ENCODE data around the gene NTSR2.
"Not testable (repeated sequence)": the region's sequence is repeated elsewhere in the genome, so short reads cannot be mapped to it uniquely, and the experiment has no call there.

The NTSR2 gene

DNA sequence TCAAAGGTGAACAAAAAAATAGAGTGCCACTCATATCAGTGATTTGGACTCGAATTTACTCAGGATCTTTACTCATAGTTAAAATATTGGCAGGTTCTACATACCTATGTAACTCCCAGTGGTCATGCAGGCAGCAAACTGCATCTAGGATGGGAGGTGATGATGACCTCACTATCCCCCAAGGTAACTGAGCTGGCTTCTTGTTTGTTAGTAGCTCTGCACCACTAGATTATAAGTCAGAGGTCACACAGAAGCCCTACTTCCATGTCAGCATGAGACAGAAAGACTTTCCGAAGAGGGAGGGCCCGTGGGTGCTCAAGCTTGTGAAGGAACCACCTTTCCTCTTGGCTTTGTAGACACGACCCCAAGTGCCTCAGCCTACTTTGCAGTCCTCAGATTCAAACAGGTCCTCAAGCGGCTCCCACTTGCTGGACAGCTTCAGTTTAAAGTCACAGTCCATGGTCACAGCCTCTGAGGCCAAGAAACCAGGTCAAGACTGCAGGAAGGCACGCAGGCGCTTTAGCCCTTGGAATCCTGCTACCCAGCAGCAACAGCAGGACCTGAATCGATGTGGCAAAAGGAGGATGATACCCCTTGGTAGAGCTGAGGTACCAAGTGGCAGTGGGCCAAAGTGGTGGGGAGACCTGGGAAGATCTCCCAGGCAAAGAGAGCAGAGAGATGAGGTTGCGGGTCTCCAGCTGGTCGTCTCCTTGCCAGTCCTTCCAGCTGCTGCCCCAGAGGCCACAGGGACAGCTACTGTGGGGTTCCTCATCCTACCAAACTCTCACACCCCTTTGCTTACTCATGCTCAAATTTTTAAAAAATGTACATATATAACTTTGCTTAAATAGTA, 4.3 kb downstream of the NTSR2 start:
- ChIA-PET POLR2A (no interaction called here), CTCF (interaction anchor here (0.6 to 1.6 kb wide), 3 partner anchors 15 to 27 kb away, joined by 4 to 7 read pairs (median 6); no protein-coding TSS in a partner anchor)
- TF ChIP-seq, protein P1, sequence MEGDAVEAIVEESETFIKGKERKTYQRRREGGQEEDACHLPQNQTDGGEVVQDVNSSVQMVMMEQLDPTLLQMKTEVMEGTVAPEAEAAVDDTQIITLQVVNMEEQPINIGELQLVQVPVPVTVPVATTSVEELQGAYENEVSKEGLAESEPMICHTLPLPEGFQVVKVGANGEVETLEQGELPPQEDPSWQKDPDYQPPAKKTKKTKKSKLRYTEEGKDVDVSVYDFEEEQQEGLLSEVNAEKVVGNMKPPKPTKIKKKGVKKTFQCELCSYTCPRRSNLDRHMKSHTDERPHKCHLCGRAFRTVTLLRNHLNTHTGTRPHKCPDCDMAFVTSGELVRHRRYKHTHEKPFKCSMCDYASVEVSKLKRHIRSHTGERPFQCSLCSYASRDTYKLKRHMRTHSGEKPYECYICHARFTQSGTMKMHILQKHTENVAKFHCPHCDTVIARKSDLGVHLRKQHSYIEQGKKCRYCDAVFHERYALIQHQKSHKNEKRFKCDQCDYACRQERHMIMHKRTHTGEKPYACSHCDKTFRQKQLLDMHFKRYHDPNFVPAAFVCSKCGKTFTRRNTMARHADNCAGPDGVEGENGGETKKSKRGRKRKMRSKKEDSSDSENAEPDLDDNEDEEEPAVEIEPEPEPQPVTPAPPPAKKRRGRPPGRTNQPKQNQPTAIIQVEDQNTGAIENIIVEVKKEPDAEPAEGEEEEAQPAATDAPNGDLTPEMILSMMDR (IDR thresholded peaks at IDR 0.05; ENCODE audit: insufficient read depth, low read length, missing control alignments): no peak
- DNase-seq (ENCODE audit: low read depth, low spot score): no peak
- H3K4me3 ChIP-seq (ENCODE audit: low read depth, low read length): no peak overlapping the region

DNA sequence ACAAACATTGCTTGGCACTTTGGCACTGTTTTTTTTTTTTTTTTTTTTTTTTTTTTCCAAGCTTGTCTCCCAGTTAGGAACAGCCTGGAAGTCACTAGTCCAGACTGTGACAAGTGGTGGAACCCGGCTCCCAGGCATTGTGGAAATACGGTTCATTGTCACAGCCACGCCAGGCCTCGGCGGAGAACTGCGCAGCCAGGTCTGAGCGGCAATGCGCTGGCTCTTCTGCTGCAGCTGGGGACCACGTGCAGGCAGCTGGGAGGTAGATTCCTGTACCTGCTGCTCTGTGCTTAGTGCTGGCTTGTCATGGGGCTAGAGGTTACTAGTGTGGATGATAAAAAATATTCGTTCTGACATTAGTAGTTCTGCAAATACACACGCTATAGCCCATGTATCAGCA, 5.0 kb downstream of the NTSR2 start:
- POLR2A ChIA-PET: no interaction called here
- DNase-seq (ENCODE audit: low read depth, low spot score): no peak
- CTCF ChIA-PET: interaction anchor here (1.1 to 1.6 kb wide), 2 partner anchors 15 to 23 kb away, joined by 6 to 7 read pairs; no protein-coding TSS in a partner anchor
- TF ChIP-seq, protein P1 (IDR thresholded peaks at IDR 0.05; ENCODE audit: insufficient read depth, low read length, missing control alignments): no peak
- no peak overlapping the region for H3K4me3 ChIP-seq (ENCODE audit: low read depth, low read length)

DNA sequence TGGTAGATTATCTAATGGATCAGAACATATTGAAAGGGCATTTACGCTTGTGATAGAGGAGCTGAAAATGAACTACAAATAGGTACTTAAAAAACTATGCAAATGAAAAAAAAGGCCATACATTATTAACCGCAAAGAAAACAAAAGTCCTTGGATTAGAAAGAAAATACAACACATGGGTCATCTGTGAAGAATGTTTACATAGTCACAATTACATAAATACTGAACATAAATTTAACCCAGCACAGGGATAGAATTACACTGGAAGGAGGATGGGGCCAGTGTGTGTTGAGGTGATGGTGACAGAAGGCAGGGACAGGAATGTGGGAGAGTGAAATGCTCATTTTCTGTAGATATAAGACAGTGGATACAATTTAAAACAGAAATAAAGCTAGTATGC, 6.6 kb downstream of the NTSR2 start:
- CTCF ChIA-PET: interaction anchor here (0.6 to 0.9 kb wide), 3 partner anchors 18 to 80 kb away, joined by 3 read pairs; no protein-coding TSS in a partner anchor

DNA sequence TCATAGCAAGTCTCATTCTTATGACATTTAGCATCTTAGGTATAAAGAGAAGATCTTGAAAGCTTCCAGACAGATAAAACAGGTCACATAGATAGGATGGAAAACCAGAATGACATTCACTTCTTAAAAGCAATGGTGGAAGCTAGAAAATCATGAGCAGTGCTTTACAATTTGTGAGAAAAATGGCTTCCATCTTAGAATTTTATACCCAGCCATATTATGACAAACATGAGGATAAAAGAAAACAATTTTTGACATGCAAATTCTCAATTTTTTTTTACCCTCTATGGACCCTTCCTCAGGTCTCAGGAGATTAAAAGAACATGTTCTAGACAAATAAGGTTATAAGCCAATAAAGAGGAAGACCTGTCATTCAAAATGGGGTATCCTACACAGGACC, 7.1 kb downstream of the NTSR2 start:
- TF ChIP-seq, protein P1 (IDR thresholded peaks at IDR 0.05; ENCODE audit: insufficient read depth, low read length, missing control alignments): no peak
- DNase-seq (ENCODE audit: low read depth, low spot score): no peak
- ChIA-PET CTCF (interaction anchor here (0.6 to 0.9 kb wide), 3 partner anchors 19 to 80 kb away, joined by 3 read pairs; no protein-coding TSS in a partner anchor), POLR2A (no interaction called here)
- no peak overlapping the region for H3K4me3 ChIP-seq (ENCODE audit: low read depth, low read length)

More for the DNA sequence above, 6.6 kb downstream of the NTSR2 start:
- DNase-seq (ENCODE audit: low read depth, low spot score): no peak
- POLR2A ChIA-PET: no interaction called here
- H3K4me3 ChIP-seq (ENCODE audit: low read depth, low read length): no peak overlapping the region
- TF ChIP-seq, protein P1 (IDR thresholded peaks at IDR 0.05; ENCODE audit: insufficient read depth, low read length, missing control alignments): no peak

DNA sequence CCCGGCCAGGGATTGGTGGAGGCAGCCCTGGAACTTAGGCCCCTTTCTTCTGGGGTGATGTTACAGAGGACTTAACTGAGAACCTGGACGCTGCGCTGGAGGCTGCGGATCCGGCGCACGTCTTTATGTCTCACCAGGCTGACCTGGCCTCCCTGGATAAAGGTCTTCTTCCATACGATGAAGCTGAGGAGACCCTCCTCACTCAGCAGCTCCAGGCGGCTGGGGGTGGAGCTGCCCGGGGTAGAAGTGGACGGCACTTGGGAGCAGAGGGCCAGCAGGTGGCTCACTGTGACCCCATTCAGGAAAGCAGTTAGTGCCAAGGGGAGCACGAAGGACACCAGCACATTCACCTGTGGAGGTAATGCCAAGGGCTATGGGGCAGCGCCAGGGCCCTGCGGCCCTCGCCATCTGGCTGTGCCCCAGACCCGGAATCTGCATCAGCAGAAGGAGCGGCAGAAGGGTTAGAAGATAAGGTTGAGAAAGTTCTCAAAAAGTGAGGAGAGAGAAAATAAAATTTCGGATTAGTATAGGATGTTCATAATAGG, 8.0 kb downstream of the NTSR2 start:
- DNase-seq (ENCODE audit: low read depth, low spot score): no peak
- TF ChIP-seq, protein P1 (IDR thresholded peaks at IDR 0.05; ENCODE audit: insufficient read depth, low read length, missing control alignments): no peak
- CTCF ChIA-PET: no interaction called here
- POLR2A ChIA-PET: no interaction called here
- no peak overlapping the region for H3K4me3 ChIP-seq (ENCODE audit: low read depth, low read length)

DNA sequence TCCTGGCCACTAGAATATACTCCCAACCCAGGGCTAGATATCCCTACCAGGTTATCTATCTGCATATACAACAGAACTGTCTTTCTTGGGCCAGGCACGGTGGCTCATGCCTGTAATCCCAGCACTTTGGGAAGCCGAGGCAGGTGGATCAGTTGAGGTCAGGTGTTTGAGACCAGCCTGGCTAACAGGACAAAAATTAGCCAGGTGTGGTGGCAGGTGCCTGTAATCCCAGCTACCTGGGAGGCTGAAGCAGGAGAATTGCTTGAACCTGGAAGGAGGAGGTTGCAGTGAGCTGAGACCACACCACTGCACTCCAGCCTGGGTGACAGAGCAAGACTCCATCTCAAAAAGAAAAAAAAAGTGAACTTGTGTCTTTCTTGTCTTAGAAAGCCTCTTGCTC, 9.6 kb downstream of the NTSR2 start:
- POLR2A ChIA-PET; CTCF ChIA-PET; DNase-seq (ENCODE audit: low read depth, low spot score); H3K4me3 ChIP-seq (ENCODE audit: low read depth, low read length): not testable (repeated sequence)

Measured in AG04449 (cell line).